ENCODE results near the gene CASZ1. TPM values are rescaled to one million over a fixed set of nuclear protein-coding genes. Genes with fewer than 3 reads are reported as not detected.

CASZ1 gene
- polyA plus RNA-seq, 2 of the 4 experiments (the other 2 are of a cell fraction), result 0.52 to 1.2 TPM

DNA sequence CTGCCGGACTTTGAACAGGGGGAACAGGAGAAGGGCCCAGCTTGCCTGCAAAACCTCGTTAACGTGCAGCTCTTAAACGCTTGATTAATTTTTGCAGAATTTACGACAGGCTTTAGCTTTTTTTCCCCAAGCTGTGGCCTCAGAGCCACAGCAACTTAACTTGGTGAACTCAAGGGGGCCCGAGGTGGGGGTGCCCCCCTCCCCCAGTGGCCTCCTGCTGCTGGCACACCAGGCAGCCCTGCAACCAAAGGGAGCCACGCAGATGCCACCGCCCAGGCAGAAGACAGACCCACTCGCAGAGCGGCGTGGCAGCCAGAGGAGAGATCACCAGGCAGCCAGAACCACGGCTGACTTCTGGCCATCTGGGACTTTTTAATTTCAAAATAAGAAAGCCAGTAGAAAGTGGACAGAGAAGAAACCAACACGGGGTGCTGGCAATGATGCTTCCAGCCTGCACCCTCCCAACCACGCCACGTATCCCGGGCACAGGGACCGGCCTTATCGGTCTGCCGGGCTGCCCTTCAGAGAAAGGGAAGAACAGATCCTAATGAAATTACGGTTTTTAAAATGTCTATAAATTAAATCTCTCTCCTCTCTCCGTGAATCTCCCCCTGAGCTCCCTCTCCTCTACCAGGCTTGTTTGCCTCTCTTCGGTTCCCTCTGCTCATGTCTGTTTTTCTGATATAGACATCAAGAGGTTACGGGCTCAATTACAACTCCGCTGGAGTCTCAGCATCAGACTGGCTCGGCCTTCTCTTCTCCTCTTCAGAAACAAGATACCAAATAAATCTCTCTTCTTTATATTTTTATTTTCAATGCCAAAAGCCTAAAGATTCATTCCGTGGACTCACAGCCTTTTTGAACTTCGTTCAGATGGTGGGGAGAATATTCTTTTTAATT, 6.4 kb downstream of the CASZ1 start:
- Histone ChIP-seq H3K4me1 (peaks cover 16% of the 10 kb centered on the region; the same call in 2 of the 3 replicates), H3K9me3 (no peaks in the 10 kb centered on the region), H3K27ac (no peak overlapping the region), H3K4me3 (no peak overlapping the region), H3K4me2 (no peak overlapping the region)
- no peak for TF ChIP-seq NFE2L2 (conservative IDR thresholded peaks at IDR 0.05; ENCODE audit: low read length)
- no peak for TF ChIP-seq ZC3H11A (IDR thresholded peaks at IDR 0.05)
- no peak for TF ChIP-seq ATOH8 (CRISPR knock-in tag; IDR thresholded peaks at IDR 0.05; ENCODE audit: low read depth)
- TF ChIP-seq BCL3 (IDR thresholded peaks at IDR 0.05), result no peak
- no peak for TF ChIP-seq HOXA7 (CRISPR knock-in tag; IDR thresholded peaks at IDR 0.05)
- TF ChIP-seq ZFP36 (IDR thresholded peaks at IDR 0.05; ENCODE audit: borderline replicate concordance, partially characterized antibody), result no peak
- TF ChIP-seq KDM1A (IDR thresholded peaks at IDR 0.05; ENCODE audit: low read depth), result no peak
- TF ChIP-seq TFCP2L1 (CRISPR knock-in tag; IDR thresholded peaks at IDR 0.05), result no peak
- no peak for TF ChIP-seq REST (IDR thresholded peaks at IDR 0.05)
- no peak for TF ChIP-seq NPAS2 (CRISPR knock-in tag; IDR thresholded peaks at IDR 0.05; ENCODE audit: borderline replicate concordance)
- TF ChIP-seq USF2 (IDR thresholded peaks at IDR 0.05), result no peak
- TF ChIP-seq RFX5 (IDR thresholded peaks at IDR 0.05), result no peak
- no peak for TF ChIP-seq CEBPB (IDR thresholded peaks at IDR 0.05)
- no peak for TF ChIP-seq FOXS1 (CRISPR knock-in tag; IDR thresholded peaks at IDR 0.05)
- no peak for TF ChIP-seq CBX2 (IDR thresholded peaks at IDR 0.05; ENCODE audit: borderline replicate concordance, low read depth)
- no peak for TF ChIP-seq HDAC2 (IDR thresholded peaks at IDR 0.05)
- TF ChIP-seq, protein P1, sequence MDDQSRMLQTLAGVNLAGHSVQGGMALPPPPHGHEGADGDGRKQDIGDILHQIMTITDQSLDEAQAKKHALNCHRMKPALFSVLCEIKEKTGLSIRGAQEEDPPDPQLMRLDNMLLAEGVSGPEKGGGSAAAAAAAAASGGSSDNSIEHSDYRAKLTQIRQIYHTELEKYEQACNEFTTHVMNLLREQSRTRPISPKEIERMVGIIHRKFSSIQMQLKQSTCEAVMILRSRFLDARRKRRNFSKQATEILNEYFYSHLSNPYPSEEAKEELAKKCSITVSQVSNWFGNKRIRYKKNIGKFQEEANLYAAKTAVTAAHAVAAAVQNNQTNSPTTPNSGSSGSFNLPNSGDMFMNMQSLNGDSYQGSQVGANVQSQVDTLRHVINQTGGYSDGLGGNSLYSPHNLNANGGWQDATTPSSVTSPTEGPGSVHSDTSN (IDR thresholded peaks at IDR 0.05), result no peak
- TF ChIP-seq RNF2 (IDR thresholded peaks at IDR 0.05; ENCODE audit: borderline replicate concordance, low read depth), result no peak
- TF ChIP-seq HOXB13 (CRISPR knock-in tag; IDR thresholded peaks at IDR 0.05; ENCODE audit: low read depth), result no peak
- TF ChIP-seq RARB (CRISPR knock-in tag; IDR thresholded peaks at IDR 0.05), result no peak
- POLR2A ChIA-PET, result no interaction called here
- CTCF ChIA-PET, result no interaction called here
- FAIRE-seq (no peak), ATAC-seq (no peak), DNase-seq (ENCODE audit: low read depth in 1 of 2, low spot score in 1 of 2) (no peak)
- 79% methylated on average over 26 of the region's 27 CpGs for WGBS (ENCODE audit: missing lambda C conversion rate)
